PC-9 (cell line): Measurements from ENCODE around the gene PPBP. TPM values are rescaled to one million over a fixed set of nuclear protein-coding genes. Genes with fewer than 3 reads are reported as not detected.

Experiments used
- BruUV-seq: library from RNA; stranded (reverse); fragments of 400-500 nt; replicated peaks from 2 replicates; lab custom pipeline; 2021; lab: Mats Ljungman, UMichigan
- CTCF ChIA-PET: fragments of 300-600 bp; sonication (Branson Sonifier 250); formaldehyde crosslinking; loops from one replicate; lab custom pipeline; 2022; ENCODE audit warnings: antibody characterized with exemption; lab: Charles Lee
- POLR2A ChIA-PET: fragments of 300-600 bp; sonication (Branson Sonifier 250); formaldehyde crosslinking; loops from one replicate; lab custom pipeline; 2022; ENCODE audit warnings: antibody characterized with exemption; ENCODE audit not compliant: unreplicated experiment; lab: Charles Lee
- DNase-seq, 2 experiments: peaks; one replicate each; pipeline versions ENCODE4 v3.0.0 to v3.0.0-alpha.2; 2015 to 2022; ENCODE audit warnings: mixed read lengths in 1 of 2
- H2AFZ ChIP-seq: fragments of 200-600 bp; sonication (generic); 2 replicates; pipeline ENCODE4 v1.8.1; 2017; ENCODE audit warnings: antibody characterized with exemption
- H3F3A ChIP-seq: fragments of 200-600 bp; sonication (generic); 2 replicates; pipeline ENCODE4 v1.8.1; 2017; ENCODE audit warnings: antibody characterized with exemption, mild to moderate bottlenecking, low read depth; ENCODE audit not compliant: insufficient read depth
- H3K27ac ChIP-seq: fragments of 200-600 bp; sonication (generic); 2 replicates; pipeline ENCODE4 v1.6.1; 2016; ENCODE audit warnings: mixed run types
- H3K27me3 ChIP-seq: fragments of 200-600 bp; sonication (generic); 2 replicates; pipeline ENCODE4 v1.6.1; 2016; ENCODE audit warnings: low read depth, mixed run types; ENCODE audit not compliant: insufficient read depth
- H3K36me3 ChIP-seq: fragments of 200-600 bp; sonication (generic); 2 replicates; pipeline ENCODE4 v1.6.1; 2016; ENCODE audit warnings: low read depth, mixed run types
- H3K4me1 ChIP-seq: fragments of 200-600 bp; sonication (generic); replicated peaks from 2 replicates; pipeline ENCODE4 v1.6.1; 2016; ENCODE audit warnings: mixed run types; ENCODE audit not compliant: insufficient read depth
- H3K4me2 ChIP-seq: fragments of 200-600 bp; sonication (generic); 2 replicates; pipeline ENCODE4 v1.6.1; 2017; ENCODE audit warnings: mixed run types
- H3K4me3 ChIP-seq: fragments of 200-600 bp; sonication (generic); 2 replicates; pipeline ENCODE4 v1.6.1; 2016; ENCODE audit warnings: mixed run types
- H3K79me2 ChIP-seq: fragments of 200-600 bp; sonication (generic); 2 replicates; pipeline ENCODE4 v1.6.1; 2017; ENCODE audit warnings: low read depth, mixed run types
- H3K9me2 ChIP-seq: fragments of 200-600 bp; sonication (generic); 2 replicates; pipeline ENCODE4 v1.8.1; 2017; ENCODE audit warnings: mild to moderate bottlenecking; ENCODE audit not compliant: insufficient read depth
- H3K9me3 ChIP-seq: fragments of 200-600 bp; sonication (generic); 2 replicates; pipeline ENCODE4 v1.8.1; 2016; ENCODE audit warnings: low read depth; ENCODE audit not compliant: insufficient read depth
- H4K20me1 ChIP-seq: fragments of 200-600 bp; sonication (generic); 2 replicates; pipeline ENCODE4 v1.8.1; 2017; ENCODE audit not compliant: insufficient read depth
- EZH2 ChIP-seq: fragments of 200-600 bp; sonication (generic); IDR thresholded peaks from 2 replicates; pipeline ENCODE4 v1.8.0; 2017; ENCODE audit warnings: antibody characterized with exemption, low read depth
- intact Hi-C: fragments of 100-400 bp; cut with micrococcal nuclease; formaldehyde crosslinking; loops from one replicate; pipeline ENCODE4 v1.10.0; 2022; ENCODE audit not compliant: unreplicated experiment
- total RNA-seq: library from RNA; stranded (reverse); gene quantifications from 2 replicates; pipeline ENCODE4 v1.2.3, GENCODE V29; 2021
- TF ChIP-seq, protein P1 (sequence below): fragments of 200-600 bp; sonication (generic); conservative IDR thresholded peaks from 2 replicates; pipeline ENCODE4 v1.6.1; 2017; ENCODE audit warnings: mixed run types, antibody characterized with exemption, mild to moderate bottlenecking, moderate library complexity

PPBP gene
- total RNA-seq, 1 experiment from 2014 or later, result not detected

DNA sequence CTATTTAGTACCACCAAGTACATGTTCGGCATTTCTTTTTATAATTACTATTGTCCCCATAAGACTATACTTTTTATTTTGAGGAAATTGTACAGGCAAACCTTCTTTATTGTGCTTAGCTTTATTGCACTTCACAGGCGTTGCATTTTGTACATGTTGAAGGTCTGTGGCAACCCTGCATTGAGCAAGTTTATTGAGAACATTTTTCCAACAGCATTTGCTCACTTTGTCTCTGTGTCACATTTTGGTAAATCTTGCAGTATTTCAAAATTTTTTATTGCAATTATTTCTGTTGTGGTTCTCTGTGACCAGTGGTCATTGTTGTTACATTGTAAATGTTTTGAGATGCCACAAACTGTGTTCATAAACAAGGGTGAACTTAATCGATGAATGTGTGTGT is 21.3 kb upstream of the PPBP start:
- H4K20me1 ChIP-seq, result no peaks in the 10 kb centered on the region
- H3K79me2 ChIP-seq, result no peaks in the 10 kb centered on the region
- CTCF ChIA-PET, result no interaction called here
- H3K4me1 ChIP-seq, result peaks cover 15% of the 10 kb centered on the region
- no peaks in the 10 kb centered on the region for H3K27me3 ChIP-seq
- BruUV-seq, result no TSS peak
- intact Hi-C loops, result no loop called here
- no peak for TF ChIP-seq EZH2
- TF ChIP-seq, protein P1, sequence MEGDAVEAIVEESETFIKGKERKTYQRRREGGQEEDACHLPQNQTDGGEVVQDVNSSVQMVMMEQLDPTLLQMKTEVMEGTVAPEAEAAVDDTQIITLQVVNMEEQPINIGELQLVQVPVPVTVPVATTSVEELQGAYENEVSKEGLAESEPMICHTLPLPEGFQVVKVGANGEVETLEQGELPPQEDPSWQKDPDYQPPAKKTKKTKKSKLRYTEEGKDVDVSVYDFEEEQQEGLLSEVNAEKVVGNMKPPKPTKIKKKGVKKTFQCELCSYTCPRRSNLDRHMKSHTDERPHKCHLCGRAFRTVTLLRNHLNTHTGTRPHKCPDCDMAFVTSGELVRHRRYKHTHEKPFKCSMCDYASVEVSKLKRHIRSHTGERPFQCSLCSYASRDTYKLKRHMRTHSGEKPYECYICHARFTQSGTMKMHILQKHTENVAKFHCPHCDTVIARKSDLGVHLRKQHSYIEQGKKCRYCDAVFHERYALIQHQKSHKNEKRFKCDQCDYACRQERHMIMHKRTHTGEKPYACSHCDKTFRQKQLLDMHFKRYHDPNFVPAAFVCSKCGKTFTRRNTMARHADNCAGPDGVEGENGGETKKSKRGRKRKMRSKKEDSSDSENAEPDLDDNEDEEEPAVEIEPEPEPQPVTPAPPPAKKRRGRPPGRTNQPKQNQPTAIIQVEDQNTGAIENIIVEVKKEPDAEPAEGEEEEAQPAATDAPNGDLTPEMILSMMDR, result no peak
- no peak overlapping the region for H3K4me2 ChIP-seq
- H3K9me3 ChIP-seq, result no peaks in the 10 kb centered on the region
- H3K27ac ChIP-seq, result no peak overlapping the region
- POLR2A ChIA-PET, result no interaction called here
- H3K4me3 ChIP-seq, result no peak overlapping the region
- no peak for DNase-seq
- H2AFZ ChIP-seq, result no peak overlapping the region
- H3F3A ChIP-seq, result peaks cover 10% of the 10 kb centered on the region; the same call in 1 of the 2 replicates
- no peaks in the 10 kb centered on the region for H3K36me3 ChIP-seq
- 0 out of 2 replicates have a peak, but pooled peaks cover 5% of the 10 kb centered on the region for H3K9me2 ChIP-seq

DNA sequence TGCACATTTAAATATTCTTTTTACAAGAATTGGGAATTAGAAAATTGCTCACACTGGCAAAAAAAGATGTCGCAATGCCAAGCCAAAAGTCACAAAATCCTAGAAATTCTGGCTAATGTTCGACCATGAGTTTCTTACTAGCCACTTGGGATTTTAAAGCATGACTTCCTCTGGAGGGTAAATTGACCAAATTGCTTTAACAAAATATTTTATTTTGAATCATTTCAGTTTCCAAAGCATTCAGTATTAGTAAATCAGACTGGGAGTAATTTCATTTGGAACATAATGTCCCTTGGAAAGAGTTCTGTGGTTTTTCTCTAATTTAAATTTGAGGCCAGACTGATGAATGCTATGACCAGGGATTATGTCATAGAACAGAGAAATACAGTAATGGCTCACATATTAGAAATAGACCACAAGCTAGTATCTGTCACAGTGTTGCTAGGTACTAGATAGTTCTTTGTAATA is 18.1 kb upstream of the PPBP start:
- no TSS peak for BruUV-seq
- Histone ChIP-seq H2AFZ (no peak overlapping the region), H3K4me1 (peaks cover 15% of the 10 kb centered on the region), H3K79me2 (no peaks in the 10 kb centered on the region), H3K9me3 (no peaks in the 10 kb centered on the region), H3K9me2 (0 out of 2 replicates have a peak, but pooled peaks cover 5% of the 10 kb centered on the region), H3K36me3 (no peaks in the 10 kb centered on the region), H3K27ac (peak overlapping the region; percentile 68), H3F3A (peaks cover 10% of the 10 kb centered on the region; the same call in 1 of the 2 replicates), H3K4me2 (peak overlapping the region; percentile 54), H3K27me3 (no peaks in the 10 kb centered on the region), H4K20me1 (no peaks in the 10 kb centered on the region), H3K4me3 (no peak overlapping the region)
- POLR2A ChIA-PET, result no interaction called here
- TF ChIP-seq, protein P1, result no peak
- no peak for TF ChIP-seq EZH2
- intact Hi-C loops, result no loop called here
- DNase-seq, result no peak
- CTCF ChIA-PET, result no interaction called here

DNA sequence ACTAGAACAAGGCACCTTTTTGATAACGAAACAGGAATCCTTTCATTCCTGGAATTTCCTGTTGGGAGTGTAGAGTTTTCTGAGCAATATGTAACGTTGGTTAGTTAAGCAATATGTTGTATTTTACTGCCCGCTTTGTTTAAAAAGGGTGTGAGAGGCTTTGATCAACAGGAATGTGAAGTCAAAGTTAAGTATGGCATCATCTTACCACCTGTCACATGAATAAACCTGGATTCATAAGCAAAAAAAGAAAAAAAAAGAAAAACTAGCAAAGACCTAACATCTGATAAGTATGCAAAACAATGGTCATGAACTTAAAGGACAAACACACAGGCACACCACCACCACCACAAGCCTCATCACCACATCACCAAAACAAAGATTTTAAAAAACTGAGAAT is 17.5 kb upstream of the PPBP start:
- no peaks in the 10 kb centered on the region for H3K36me3 ChIP-seq
- H3K79me2 ChIP-seq, result no peaks in the 10 kb centered on the region
- ChIA-PET POLR2A (no interaction called here), CTCF (no interaction called here)
- H3K27me3 ChIP-seq, result no peaks in the 10 kb centered on the region
- H3K4me2 ChIP-seq, result peak overlapping the region; percentile 54
- peaks cover 10% of the 10 kb centered on the region; the same call in 1 of the 2 replicates for H3F3A ChIP-seq
- H3K27ac ChIP-seq, result peak overlapping the region; percentile 68
- no TSS peak for BruUV-seq
- no peak overlapping the region for H3K4me3 ChIP-seq
- H3K4me1 ChIP-seq, result peaks cover 15% of the 10 kb centered on the region
- no peak overlapping the region for H2AFZ ChIP-seq
- H3K9me2 ChIP-seq, result 0 out of 2 replicates have a peak, but pooled peaks cover 5% of the 10 kb centered on the region
- intact Hi-C loops, result no loop called here
- no peaks in the 10 kb centered on the region for H3K9me3 ChIP-seq
- no peak for TF ChIP-seq EZH2
- TF ChIP-seq, protein P1, result no peak
- peak in 1 of 2 experiments; percentile 82 for DNase-seq
- no peaks in the 10 kb centered on the region for H4K20me1 ChIP-seq
